Measurements from ENCODE around the gene AK2. TPM values are rescaled to one million over a fixed set of nuclear protein-coding genes. Genes with fewer than 3 reads are reported as not detected.
A peak's percentile ranks its signal among the peaks of the same experiment; 100 is the strongest.
"Not testable (repeated sequence)": the region's sequence is repeated elsewhere in the genome, so short reads cannot be mapped to it uniquely, and the experiment has no call there.

Gene AK2
- total RNA-seq, 1 donor from 2014 or later, result 99.8 TPM

DNA sequence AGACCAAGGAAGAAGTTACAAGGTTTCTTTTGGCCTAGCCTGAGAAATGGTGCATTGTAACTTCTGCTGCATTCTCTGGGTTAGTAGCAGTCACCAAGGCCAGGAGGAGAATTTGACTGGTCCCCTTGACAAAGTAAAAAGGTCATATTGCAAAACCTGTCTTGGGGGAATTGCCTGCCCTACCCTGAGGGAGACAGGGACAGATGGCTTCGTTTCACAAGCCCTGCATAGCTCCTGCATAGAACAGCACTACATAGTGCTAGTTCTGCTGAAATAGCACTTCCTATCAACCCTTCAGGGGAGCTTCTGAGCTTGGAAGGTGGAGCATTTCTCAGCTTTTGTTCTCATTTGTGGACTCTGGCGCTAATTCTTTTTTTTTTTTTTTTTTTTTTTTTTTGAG, 20.4 kb upstream of the AK2 start:
- intact Hi-C loops (cut with DNase I), result loop anchor here (5.0 kb wide), 1 partner anchor 65 kb away; no protein-coding TSS in a partner anchor

GRCh38 chr1:33056426-33056825, 19.7 kb upstream of the AK2 start:
- intact Hi-C loops (cut with DNase I), result loop anchor here (5.0 kb wide), 1 partner anchor 64 kb away; no protein-coding TSS in a partner anchor

More for the DNA sequence above, 20.4 kb upstream of the AK2 start:
- DNase-seq (ENCODE audit: low spot score), result no peak

DNA sequence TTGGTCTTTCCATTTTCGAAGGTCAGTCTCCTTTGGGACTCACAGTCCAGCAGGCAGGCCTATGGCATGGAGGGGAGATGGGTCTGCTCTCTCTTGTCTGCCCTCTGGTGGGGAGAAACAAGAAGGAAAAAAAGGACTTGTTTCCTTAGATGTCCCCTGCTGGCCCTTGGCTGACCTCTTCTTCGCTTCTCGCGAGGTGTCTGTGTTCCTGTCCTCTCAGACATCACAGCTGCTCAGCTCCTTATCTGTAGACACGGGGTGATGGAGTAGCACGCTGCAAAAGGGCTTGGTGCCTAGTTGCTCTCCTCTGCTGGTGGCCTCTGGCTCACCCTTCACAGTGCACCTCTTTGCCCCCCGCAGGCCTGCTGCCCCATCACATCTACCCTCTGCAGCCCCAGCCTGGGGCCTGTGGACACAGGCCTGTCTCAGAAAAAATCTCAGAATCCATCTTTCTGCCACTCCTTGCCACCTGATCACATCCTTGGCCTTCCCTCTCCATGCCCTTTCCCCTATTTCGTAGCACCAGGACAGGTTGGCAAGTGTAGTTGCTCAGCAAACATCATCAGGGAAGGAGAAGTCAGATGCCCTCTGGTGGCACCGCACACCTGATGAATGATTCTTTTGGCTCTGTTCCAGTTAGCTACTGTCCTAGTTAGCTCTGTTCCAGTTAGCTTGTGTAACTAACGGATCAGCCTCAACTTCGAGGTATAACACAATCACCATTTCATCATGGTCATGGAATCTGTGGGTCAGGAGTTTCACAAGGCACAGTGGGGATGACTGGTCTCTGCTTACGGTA, 18.7 kb upstream of the AK2 start:
- DNase-seq (ENCODE audit: low spot score), result peak; percentile 89
- intact Hi-C loops (cut with DNase I), result loop anchor here (2.0 to 5.0 kb wide), 2 partner anchors 63 to 123 kb away; no protein-coding TSS in a partner anchor

More at GRCh38 chr1:33056426-33056825, 19.7 kb upstream of the AK2 start:
- no peak for DNase-seq (ENCODE audit: low spot score)

- intact Hi-C loops (cut with DNase I), result no loop called here
Measured at GRCh38 chr1:33050221-33051076, 13.8 kb upstream of the AK2 start.

GRCh38 chr1:33049371-33049770, 12.7 kb upstream of the AK2 start:
- DNase-seq (ENCODE audit: low spot score), result no peak
- intact Hi-C loops (cut with DNase I), result loop anchor here (5.0 kb wide), 1 partner anchor 37 kb away; no protein-coding TSS in a partner anchor

More at GRCh38 chr1:33050221-33051076, 13.8 kb upstream of the AK2 start:
- DNase-seq (ENCODE audit: low spot score), result no peak

GRCh38 chr1:33048426-33048825, 11.7 kb upstream of the AK2 start:
- intact Hi-C loops (cut with DNase I), result loop anchor here (5.0 kb wide), 1 partner anchor 36 kb away; no protein-coding TSS in a partner anchor

DNA sequence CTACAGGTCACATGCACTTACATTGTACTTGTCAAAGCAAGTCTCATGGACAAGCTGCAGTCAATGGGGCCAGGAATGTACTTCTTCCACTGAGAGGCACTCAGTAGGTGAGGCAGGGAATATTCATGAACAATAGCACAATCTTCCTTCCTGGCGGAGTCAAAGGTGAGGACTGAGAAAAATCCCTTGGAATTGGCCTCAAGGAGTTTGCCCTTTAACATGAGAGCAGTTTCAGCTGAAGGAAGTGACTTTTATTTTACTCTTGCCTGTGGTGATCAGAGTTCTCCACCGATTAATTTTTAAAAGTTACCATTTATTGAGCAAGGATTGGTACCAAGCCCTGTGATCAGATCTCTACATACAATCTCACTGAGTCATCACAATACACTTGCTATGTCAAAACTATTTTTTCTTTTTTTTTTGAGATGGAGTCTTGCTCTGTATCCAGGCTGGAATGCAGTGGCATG, 11.2 kb upstream of the AK2 start:
- DNase-seq (ENCODE audit: low spot score), result no peak
- intact Hi-C loops (cut with DNase I), result loop anchor here (5.0 kb wide), 1 partner anchor 36 kb away; no protein-coding TSS in a partner anchor

More at GRCh38 chr1:33048426-33048825, 11.7 kb upstream of the AK2 start:
- no peak for DNase-seq (ENCODE audit: low spot score)

- no peak for DNase-seq (ENCODE audit: low spot score)
- intact Hi-C loops (cut with DNase I), result loop anchor here (5.0 kb wide), 1 partner anchor 35 kb away; no protein-coding TSS in a partner anchor
Measured at GRCh38 chr1:33047290-33047689, 10.6 kb upstream of the AK2 start.

- intact Hi-C loops (cut with DNase I), result loop anchor here (5.0 kb wide), 1 partner anchor 34 kb away; no protein-coding TSS in a partner anchor
- DNase-seq (ENCODE audit: low spot score), result not testable (repeated sequence)
Measured at GRCh38 chr1:33046234-33046633, 9.6 kb upstream of the AK2 start.

- DNase-seq (ENCODE audit: low spot score), result peak; percentile 76
- intact Hi-C loops (cut with DNase I), result loop anchor here (5.0 kb wide), 1 partner anchor 34 kb away; no protein-coding TSS in a partner anchor
Measured at GRCh38 chr1:33045814-33046213, 9.1 kb upstream of the AK2 start.

GRCh38 chr1:33045246-33045645, 8.6 kb upstream of the AK2 start:
- intact Hi-C loops (cut with DNase I), result loop anchor here (5.0 kb wide), 1 partner anchor 33 kb away; no protein-coding TSS in a partner anchor
- DNase-seq (ENCODE audit: low spot score), result peak; percentile 72

DNA sequence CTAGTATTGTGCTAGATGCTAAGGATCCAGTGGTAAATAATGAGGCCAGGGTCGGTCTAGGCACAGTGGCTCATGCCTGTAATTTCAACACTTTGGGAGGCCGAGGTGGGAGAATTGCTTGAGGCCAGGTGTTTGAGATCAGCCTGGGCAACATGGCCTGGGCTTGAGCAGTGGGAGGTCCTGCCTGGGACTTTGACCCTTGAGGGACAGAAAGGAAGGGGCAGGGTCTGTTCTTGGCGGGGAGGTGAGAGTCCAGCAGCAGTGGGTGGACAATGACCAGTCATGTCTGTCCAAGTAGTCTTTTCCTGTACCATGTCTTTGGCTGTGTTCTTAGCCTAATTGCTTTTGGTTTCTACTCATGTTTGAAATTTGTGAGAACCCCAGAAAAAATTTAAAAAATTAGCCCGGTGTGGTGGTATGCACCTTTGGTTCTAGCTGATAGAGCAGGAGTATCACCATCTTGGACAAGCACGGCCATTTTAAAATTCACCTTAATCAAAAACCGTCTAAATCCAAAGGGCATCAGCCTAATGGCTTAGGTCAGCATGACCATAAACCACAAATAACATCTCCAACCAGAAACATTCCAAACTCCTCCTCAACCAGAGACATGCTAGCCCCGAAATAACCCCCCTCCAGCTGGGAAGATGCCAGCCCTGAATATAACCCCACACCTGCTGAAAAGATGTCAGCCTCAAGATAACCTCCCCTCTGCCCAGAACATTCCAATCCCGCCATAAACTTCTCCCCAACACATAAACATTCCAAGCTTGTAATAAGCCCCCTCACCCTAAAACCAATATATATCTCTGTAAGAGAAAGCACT, 6.8 kb upstream of the AK2 start:
- intact Hi-C loops (cut with DNase I), result no loop called here

GRCh38 chr1:33042831-33043230, 6.1 kb upstream of the AK2 start:
- intact Hi-C loops (cut with DNase I), result no loop called here
- DNase-seq (ENCODE audit: low spot score), result no peak

More for the DNA sequence above, 6.8 kb upstream of the AK2 start:
- DNase-seq (ENCODE audit: low spot score), result no peak

DNA sequence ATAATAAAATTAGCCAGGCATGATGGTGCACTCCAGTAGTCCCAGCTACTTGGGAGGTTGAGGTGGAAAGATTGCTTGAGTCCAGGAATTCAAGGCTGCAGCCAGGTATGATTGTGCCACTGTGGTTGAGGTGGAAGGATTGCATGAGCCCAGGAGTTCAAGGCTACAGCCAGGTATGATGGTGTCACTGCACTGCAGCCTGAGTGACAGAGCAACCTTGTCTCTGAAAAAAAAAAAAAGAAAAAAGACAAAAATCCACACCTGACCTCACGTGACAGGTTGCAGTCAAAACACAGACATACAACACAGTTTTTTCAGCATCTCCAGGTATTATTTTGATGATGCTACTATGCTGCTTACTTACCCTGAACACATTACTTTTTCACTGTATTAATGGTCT, 4.3 kb upstream of the AK2 start:
- intact Hi-C loops (cut with DNase I), result no loop called here
- DNase-seq (ENCODE audit: low spot score), result no peak

- DNase-seq (ENCODE audit: low spot score), result peak; percentile 67
- intact Hi-C loops (cut with DNase I), result no loop called here
Measured at GRCh38 chr1:33039840-33040239, 3.2 kb upstream of the AK2 start.

- no peak for DNase-seq (ENCODE audit: low spot score)
- intact Hi-C loops (cut with DNase I), result no loop called here
Measured at GRCh38 chr1:33036051-33036525, 595 bp downstream of the AK2 start.

- intact Hi-C loops (cut with DNase I), result no loop called here
Measured at GRCh38 chr1:33032126-33032869, 4.4 kb downstream of the AK2 start.

DNA sequence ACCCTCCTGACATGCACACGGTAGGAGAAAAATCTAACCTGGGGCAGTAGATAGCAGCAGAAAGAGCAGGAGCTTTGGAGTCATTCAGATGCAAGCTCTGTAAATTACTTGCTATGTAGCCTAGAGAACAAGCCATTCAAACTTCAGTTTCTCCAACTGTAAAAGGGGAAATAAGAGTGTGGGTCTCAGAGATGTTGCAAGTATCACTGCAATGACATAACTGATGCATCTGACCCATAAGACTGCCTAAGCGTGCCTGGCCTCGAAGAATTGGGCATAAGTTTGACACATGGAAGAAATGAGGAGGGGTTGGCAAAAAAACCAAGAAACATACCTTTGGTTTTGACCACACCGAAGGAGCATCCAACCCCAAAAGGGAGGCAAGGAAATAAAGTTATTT, 5.2 kb downstream of the AK2 start:
- no peak for DNase-seq (ENCODE audit: low spot score)
- intact Hi-C loops (cut with DNase I), result no loop called here

More at GRCh38 chr1:33032126-33032869, 4.4 kb downstream of the AK2 start:
- DNase-seq (ENCODE audit: low spot score), result no peak
